Fibroblast of lung (primary cell): ENCODE measurements around the gene S100A2. TPM values are rescaled to one million over a fixed set of nuclear protein-coding genes. Genes with fewer than 3 reads are reported as not detected.

Source experiments
- DNase-seq, 2 donors: peaks; one replicate each; pipeline versions ENCODE4 v3.0.0 to v3.0.0-alpha.2; 2010; ENCODE audit warnings: low read depth in 2 of 2
- H2AFZ ChIP-seq: 2 replicates; pipeline ENCODE4 v1.5.1; 2012; ENCODE audit warnings: low read length, control low read depth, inconsistent platforms
- H3K27ac ChIP-seq: 2 replicates; pipeline ENCODE4 v1.5.1; 2011; ENCODE audit warnings: low read length, control low read depth; ENCODE audit not compliant: insufficient read depth
- H3K27me3 ChIP-seq: 2 replicates; pipeline ENCODE4 v1.5.1; 2011; ENCODE audit warnings: mild to moderate bottlenecking, low read length; ENCODE audit not compliant: control insufficient read depth, insufficient read depth
- H3K36me3 ChIP-seq: 2 replicates; pipeline ENCODE4 v1.5.1; 2011; ENCODE audit warnings: low read length; ENCODE audit not compliant: control insufficient read depth, insufficient read depth
- H3K4me1 ChIP-seq: 2 replicates; pipeline ENCODE4 v1.5.1; 2011; ENCODE audit warnings: low read length; ENCODE audit not compliant: control insufficient read depth, insufficient read depth; ENCODE audit errors: extremely low read depth
- H3K4me2 ChIP-seq: 2 replicates; pipeline ENCODE4 v1.5.1; 2011; ENCODE audit warnings: low read length, control low read depth; ENCODE audit not compliant: insufficient read depth; ENCODE audit errors: extremely low read depth
- H3K4me3 ChIP-seq, 4 experiments: fragments of 200-600 bp in 1 of 4; sonication (generic) in 1 of 4; replicated peaks in 1 of 4; 2 replicates each; pipeline ENCODE4 v1.5.1; 2011 to 2016; ENCODE audit warnings: low read length in 4 of 4, low read depth in 3 of 4, mild to moderate bottlenecking in 3 of 4, control low read depth in 2 of 4, inconsistent platforms in 1 of 4, mixed read lengths in 1 of 4; ENCODE audit not compliant: insufficient read depth in 1 of 4; ENCODE audit errors: control extremely low read depth in 1 of 4
- H3K79me2 ChIP-seq: 2 replicates; pipeline ENCODE4 v1.5.1; 2012; ENCODE audit warnings: mild to moderate bottlenecking, low read length, inconsistent platforms; ENCODE audit not compliant: control insufficient read depth, insufficient read depth
- H3K9ac ChIP-seq: 2 replicates; pipeline ENCODE4 v1.5.1; 2011; ENCODE audit warnings: mild to moderate bottlenecking, low read length, control low read depth; ENCODE audit not compliant: insufficient read depth
- H3K9me3 ChIP-seq: 2 replicates; pipeline ENCODE4 v1.5.1; 2012; ENCODE audit warnings: low read depth, low read length; ENCODE audit not compliant: control insufficient read depth, insufficient read depth
- H4K20me1 ChIP-seq: 2 replicates; pipeline ENCODE4 v1.5.1; 2011; ENCODE audit warnings: low read length; ENCODE audit not compliant: control insufficient read depth, insufficient read depth; ENCODE audit errors: extremely low read depth
- CTCF ChIP-seq, 2 donors: IDR thresholded peaks in 1 of 2; conservative IDR thresholded peaks in 1 of 2; 1 replicate in 1 of 2; 2 replicates in 1 of 2; pipeline ENCODE4 v1.5.1; 2011 to 2012; ENCODE audit warnings: low read length in 2 of 2, control low read depth in 1 of 2, inconsistent platforms in 1 of 2, low read depth in 1 of 2, mild to moderate bottlenecking in 1 of 2
- EZH2 ChIP-seq: IDR thresholded peaks from 2 replicates; pipeline ENCODE4 v1.5.1; 2012; ENCODE audit warnings: low read length, control low read depth, mild to moderate bottlenecking; ENCODE audit errors: missing control alignments
- polyA plus RNA-seq, 2 donors: library from polyadenylated mRNA; depleted of rRNA in 1 of 2; stranded (reverse) in 1 of 2; unstranded in 1 of 2; fragments of >200 nt; gene quantifications; 2 replicates each; pipeline ENCODE4 v1.2.1, GENCODE V29; 2011 to 2012; ENCODE audit warnings: missing spikeins in 1 of 2
- total RNA-seq: library from RNA; depleted of rRNA; stranded (reverse); fragments of >200 nt; gene quantifications from 2 replicates; pipeline ENCODE4 v1.2.1, GENCODE V29; 2014

S100A2 gene
- total and polyA plus RNA-seq, 2 donors (not counting 1 experiment from before 2014, with no cell fraction given) = 3.6 to 4.8 TPM

- H3K4me1 ChIP-seq = peaks cover 39% of the 10 kb centered on the region
- H3K9ac ChIP-seq = no peak overlapping the region
- H3K27ac ChIP-seq = no peak overlapping the region
- no peaks in the 10 kb centered on the region for H3K27me3 ChIP-seq
- H3K4me3 ChIP-seq = no peak overlapping the region
- no peaks in the 10 kb centered on the region for H3K9me3 ChIP-seq
- no peaks in the 10 kb centered on the region for H3K36me3 ChIP-seq
- no peaks in the 10 kb centered on the region for H4K20me1 ChIP-seq
- H3K4me2 ChIP-seq = no peak overlapping the region
- no peak overlapping the region for H2AFZ ChIP-seq
- H3K79me2 ChIP-seq = no peaks in the 10 kb centered on the region
- DNase-seq = no peak
- TF ChIP-seq CTCF (conservative IDR thresholded peaks at IDR 0.05 in 1 of 2, IDR thresholded peaks at IDR 0.05 in 1 of 2; ENCODE audit: low read depth in 1 of 2, low read length in 2 of 2) = peak in 1 of 2 donors; percentile 16
- no peak for TF ChIP-seq EZH2
Measured at GRCh38 chr1:153552335-153552734, 13.3 kb downstream of the S100A2 start.

GRCh38 chr1:153550827-153551500, 14.7 kb downstream of the S100A2 start:
- no peak overlapping the region for H2AFZ ChIP-seq
- no peaks in the 10 kb centered on the region for H4K20me1 ChIP-seq
- no peak overlapping the region for H3K4me3 ChIP-seq
- TF ChIP-seq EZH2 (no peak), CTCF (conservative IDR thresholded peaks at IDR 0.05 in 1 of 2, IDR thresholded peaks at IDR 0.05 in 1 of 2; ENCODE audit: low read depth in 1 of 2, low read length in 2 of 2) (no peak)
- H3K79me2 ChIP-seq = peaks cover 2% of the 10 kb centered on the region
- H3K27me3 ChIP-seq = no peaks in the 10 kb centered on the region
- no peak overlapping the region for H3K4me2 ChIP-seq
- no peak overlapping the region for H3K27ac ChIP-seq
- peaks cover 44% of the 10 kb centered on the region for H3K4me1 ChIP-seq
- no peaks in the 10 kb centered on the region for H3K36me3 ChIP-seq
- H3K9ac ChIP-seq = no peak overlapping the region
- H3K9me3 ChIP-seq = no peaks in the 10 kb centered on the region
- DNase-seq = no peak

- Histone ChIP-seq H2AFZ (no peak overlapping the region), H3K4me1 (peaks cover 48% of the 10 kb centered on the region), H3K27ac (no peak overlapping the region), H3K36me3 (no peaks in the 10 kb centered on the region), H3K9ac (no peak overlapping the region), H3K4me2 (no peak overlapping the region), H3K4me3 (no peak overlapping the region), H3K79me2 (peaks cover 2% of the 10 kb centered on the region), H3K27me3 (no peaks in the 10 kb centered on the region), H3K9me3 (no peaks in the 10 kb centered on the region), H4K20me1 (no peaks in the 10 kb centered on the region)
- no peak for TF ChIP-seq CTCF (conservative IDR thresholded peaks at IDR 0.05 in 1 of 2, IDR thresholded peaks at IDR 0.05 in 1 of 2; ENCODE audit: low read depth in 1 of 2, low read length in 2 of 2)
- TF ChIP-seq EZH2 = no peak
- no peak for DNase-seq
Measured at GRCh38 chr1:153550398-153550758, 15.3 kb downstream of the S100A2 start.
